Upper lobe of right lung (tissue), 1 donor: ENCODE measurements around the gene CACNG4. TPM values are rescaled to one million over a fixed set of nuclear protein-coding genes. Genes with fewer than 3 reads are reported as not detected.

Source experiments
- ATAC-seq: fragments of 200-7000 bp; cut with Tn5 transposase; one replicate; pipeline ENCODE4 v1.9.1; 2020; ENCODE audit warnings: mild to moderate bottlenecking, moderate library complexity
- DNase-seq: peaks from one replicate; pipeline ENCODE4 v3.0.0-alpha.2; 2020
- H3K27ac ChIP-seq: fragments of 200-600 bp; one replicate; pipeline ENCODE4 v1.8.0; 2022
- H3K27me3 ChIP-seq: fragments of 200-600 bp; one replicate; pipeline ENCODE4 v1.8.0; 2022; ENCODE audit warnings: mild to moderate bottlenecking
- H3K36me3 ChIP-seq: fragments of 200-600 bp; one replicate; pipeline ENCODE4 v1.8.0; 2022
- H3K4me1 ChIP-seq: fragments of 200-600 bp; one replicate; pipeline ENCODE4 v1.8.0; 2022
- H3K4me3 ChIP-seq: fragments of 200-600 bp; one replicate; pipeline ENCODE4 v1.8.0; 2022; ENCODE audit warnings: mild to moderate bottlenecking
- H3K9me3 ChIP-seq: fragments of 200-600 bp; one replicate; pipeline ENCODE4 v1.8.0; 2022
- intact Hi-C: fragments of 100-400 bp; cut with DNase I; formaldehyde crosslinking; loops from one replicate; pipeline ENCODE4 v1.11.0; 2022
- total RNA-seq: library from RNA; stranded (reverse); fragmentation: NEBNext Ultra II Directional; extraction: Animal tissue kit (Norgen Biotek cat#: 25700); gene quantifications from one replicate; pipeline ENCODE4 v1.2.1, GENCODE V29; 2021
- TF ChIP-seq, protein P1 (sequence below): fragments of 200-600 bp; IDR thresholded peaks from one replicate; pipeline ENCODE4 v1.8.0; 2022; ENCODE audit warnings: antibody characterized with exemption
- donor health status: DM: no; HTN: yes; CAD: no; lungs with severe emphysema.

Gene CACNG4
- total RNA-seq, 1 donor from 2014 or later: 9.3 TPM

DNA sequence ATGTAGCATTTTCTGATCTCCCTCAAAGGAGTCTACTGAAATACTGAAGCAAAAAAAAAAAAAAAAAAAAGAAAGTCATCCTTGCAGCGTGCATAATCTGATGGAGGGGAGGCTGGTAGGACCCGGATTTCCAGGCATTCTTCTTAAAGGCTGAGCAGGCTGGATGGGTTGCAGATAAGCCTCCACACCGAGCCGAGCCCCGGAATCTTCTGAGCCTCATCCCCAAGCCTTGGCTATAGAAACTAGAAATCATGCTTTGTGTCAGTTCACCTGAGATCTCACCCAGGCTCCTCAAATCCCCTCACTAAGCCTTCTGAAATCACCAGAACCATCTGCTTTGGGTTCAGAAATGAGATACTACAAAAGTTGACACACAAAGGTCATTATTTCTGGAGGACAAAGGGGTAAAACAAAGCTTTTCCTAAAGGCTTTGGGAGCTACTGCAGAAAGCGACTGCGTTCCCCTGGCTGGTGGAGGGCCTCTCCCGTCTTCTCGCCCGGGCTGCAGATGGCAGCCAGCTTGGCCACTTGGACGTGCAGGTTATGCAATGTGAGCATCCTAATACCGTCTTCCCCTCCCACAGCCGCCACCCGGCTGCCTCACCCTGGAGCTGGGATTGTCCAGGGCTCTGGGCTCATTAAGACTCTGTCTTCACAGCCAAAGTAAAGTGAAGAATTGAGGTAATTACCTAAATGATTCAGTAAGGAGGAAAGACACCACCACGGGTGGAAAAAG lies 4.7 kb upstream of the CACNG4 start:
- H3K27me3 ChIP-seq: peaks cover 14% of the 10 kb centered on the region
- TF ChIP-seq, protein P1, sequence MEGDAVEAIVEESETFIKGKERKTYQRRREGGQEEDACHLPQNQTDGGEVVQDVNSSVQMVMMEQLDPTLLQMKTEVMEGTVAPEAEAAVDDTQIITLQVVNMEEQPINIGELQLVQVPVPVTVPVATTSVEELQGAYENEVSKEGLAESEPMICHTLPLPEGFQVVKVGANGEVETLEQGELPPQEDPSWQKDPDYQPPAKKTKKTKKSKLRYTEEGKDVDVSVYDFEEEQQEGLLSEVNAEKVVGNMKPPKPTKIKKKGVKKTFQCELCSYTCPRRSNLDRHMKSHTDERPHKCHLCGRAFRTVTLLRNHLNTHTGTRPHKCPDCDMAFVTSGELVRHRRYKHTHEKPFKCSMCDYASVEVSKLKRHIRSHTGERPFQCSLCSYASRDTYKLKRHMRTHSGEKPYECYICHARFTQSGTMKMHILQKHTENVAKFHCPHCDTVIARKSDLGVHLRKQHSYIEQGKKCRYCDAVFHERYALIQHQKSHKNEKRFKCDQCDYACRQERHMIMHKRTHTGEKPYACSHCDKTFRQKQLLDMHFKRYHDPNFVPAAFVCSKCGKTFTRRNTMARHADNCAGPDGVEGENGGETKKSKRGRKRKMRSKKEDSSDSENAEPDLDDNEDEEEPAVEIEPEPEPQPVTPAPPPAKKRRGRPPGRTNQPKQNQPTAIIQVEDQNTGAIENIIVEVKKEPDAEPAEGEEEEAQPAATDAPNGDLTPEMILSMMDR: no peak
- H3K36me3 ChIP-seq: no peaks in the 10 kb centered on the region
- ATAC-seq (no peak), DNase-seq (no peak)
- no peaks in the 10 kb centered on the region for H3K9me3 ChIP-seq
- no peak overlapping the region for H3K27ac ChIP-seq
- H3K4me3 ChIP-seq: no peak overlapping the region
- H3K4me1 ChIP-seq: no peaks in the 10 kb centered on the region
- intact Hi-C loops: no loop called here

DNA sequence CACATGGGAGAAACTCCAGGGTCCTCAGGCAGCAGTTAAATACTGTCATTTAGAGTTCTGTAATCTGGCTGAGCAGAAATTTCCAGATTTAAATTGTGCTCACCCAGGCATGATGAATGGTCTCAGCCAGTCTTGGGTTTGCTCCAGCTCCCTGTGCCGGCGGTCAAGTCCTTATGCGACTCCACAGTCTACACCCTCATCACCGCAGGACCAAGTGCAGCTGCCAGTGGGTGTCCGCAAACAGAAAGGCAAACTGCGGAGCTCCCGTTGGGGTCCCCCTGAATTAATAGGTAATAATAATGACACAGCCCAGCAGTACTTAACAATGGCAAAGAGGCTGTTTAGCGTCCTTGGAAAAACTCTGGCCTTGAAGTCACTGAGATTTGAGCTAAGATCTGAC lies 3.9 kb upstream of the CACNG4 start:
- Histone ChIP-seq H3K27ac (no peak overlapping the region), H3K4me1 (peaks cover under 1% of the 10 kb centered on the region), H3K27me3 (peaks cover 19% of the 10 kb centered on the region), H3K9me3 (no peaks in the 10 kb centered on the region), H3K4me3 (no peak overlapping the region), H3K36me3 (no peaks in the 10 kb centered on the region)
- ATAC-seq (no peak), DNase-seq (no peak)
- intact Hi-C loops: no loop called here
- TF ChIP-seq, protein P1: no peak

DNA sequence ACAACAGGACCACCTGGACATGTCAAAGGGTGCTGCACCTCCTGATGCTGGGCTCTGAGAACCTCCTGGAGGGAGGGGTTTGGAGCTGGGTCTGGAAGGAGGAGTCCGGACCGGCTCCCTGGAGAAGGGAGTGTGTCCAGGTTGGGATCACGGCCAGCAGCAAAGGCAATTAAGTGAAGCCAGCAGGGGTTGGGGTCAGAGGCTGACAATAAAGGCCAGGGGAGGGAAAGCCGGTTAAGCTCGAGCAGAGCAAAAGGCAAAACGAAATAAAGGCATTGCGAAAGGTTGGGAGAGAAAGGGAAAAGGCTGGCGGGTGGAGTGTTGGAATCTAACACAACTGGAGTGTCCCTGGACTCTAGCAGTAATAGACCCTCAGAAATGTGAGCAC lies 992 bp upstream of the CACNG4 start:
- no peak overlapping the region for H3K27ac ChIP-seq
- no peak for DNase-seq
- no peaks in the 10 kb centered on the region for H3K9me3 ChIP-seq
- TF ChIP-seq, protein P1: no peak
- H3K4me1 ChIP-seq: peaks cover 6% of the 10 kb centered on the region
- intact Hi-C loops: no loop called here
- H3K4me3 ChIP-seq: no peak overlapping the region
- no peak for ATAC-seq
- H3K36me3 ChIP-seq: no peaks in the 10 kb centered on the region
- peaks cover 35% of the 10 kb centered on the region for H3K27me3 ChIP-seq

DNA sequence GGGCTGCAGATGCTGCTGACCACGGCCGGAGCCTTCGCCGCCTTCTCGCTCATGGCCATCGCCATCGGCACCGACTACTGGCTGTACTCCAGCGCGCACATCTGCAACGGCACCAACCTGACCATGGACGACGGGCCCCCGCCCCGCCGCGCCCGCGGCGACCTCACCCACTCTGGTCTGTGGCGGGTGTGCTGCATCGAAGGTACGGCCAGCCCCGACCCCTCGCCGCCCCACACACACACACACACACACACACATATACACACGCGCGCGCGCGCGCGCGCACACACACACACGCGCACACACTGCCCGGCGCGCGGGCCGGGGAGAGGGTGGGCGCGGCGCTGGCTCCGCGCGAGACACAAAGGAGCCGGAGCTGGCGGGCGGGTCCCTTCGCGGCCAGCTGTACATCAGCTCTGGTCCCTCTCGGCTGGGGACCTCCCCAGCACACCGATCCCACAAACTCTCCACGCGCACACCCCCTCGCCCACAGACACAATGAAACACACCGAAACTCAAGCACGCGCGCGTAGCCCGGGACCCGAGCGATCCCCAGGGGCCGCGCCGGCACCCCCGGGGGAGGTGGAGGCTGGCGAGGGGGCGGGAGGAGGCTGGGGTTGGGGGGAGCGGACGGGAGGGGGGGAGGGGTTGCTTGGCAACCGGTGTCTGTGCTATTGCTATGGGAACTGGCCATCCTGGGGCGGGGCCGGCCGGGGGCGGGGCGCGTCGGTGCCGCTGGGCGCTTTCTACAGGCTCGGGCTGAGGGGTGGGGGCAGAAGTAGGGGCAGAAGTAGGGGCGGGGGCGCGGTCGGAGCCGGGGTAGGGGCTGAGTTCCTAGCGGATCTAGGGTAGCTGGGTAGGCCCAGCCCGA lies 658 bp downstream of the CACNG4 start:
- Histone ChIP-seq H3K9me3 (no peaks in the 10 kb centered on the region), H3K36me3 (no peaks in the 10 kb centered on the region), H3K27me3 (peaks cover 49% of the 10 kb centered on the region), H3K4me1 (peaks cover 6% of the 10 kb centered on the region), H3K4me3 (peak overlapping the region; percentile 42), H3K27ac (no peak overlapping the region)
- TF ChIP-seq, protein P1: no peak
- intact Hi-C loops: no loop called here
- ATAC-seq: peak; percentile 45
- no peak for DNase-seq

DNA sequence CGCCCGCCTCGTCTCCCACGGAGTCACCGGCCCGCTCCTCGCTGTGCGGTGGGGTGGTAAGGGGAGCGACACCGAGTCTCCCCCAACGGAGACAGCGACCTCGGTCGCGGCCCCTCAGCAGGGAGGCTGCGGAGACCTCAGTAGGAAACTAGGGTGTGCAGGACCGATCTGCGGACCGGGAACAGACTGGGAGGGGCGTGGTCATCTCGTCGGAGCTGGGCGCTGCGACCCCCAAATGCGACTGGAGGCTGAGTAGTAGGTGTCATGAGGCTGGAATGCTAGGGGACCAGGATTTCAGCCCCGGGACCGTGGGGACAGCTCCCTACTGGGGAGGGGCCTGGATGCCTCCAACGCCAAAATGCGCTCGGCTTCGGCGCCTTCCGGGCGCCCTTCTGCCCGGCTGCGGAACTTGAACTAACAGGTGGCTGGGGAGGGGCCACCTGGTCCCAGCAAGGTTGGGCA lies 1.3 kb downstream of the CACNG4 start:
- H3K27ac ChIP-seq: no peak overlapping the region

More for the DNA sequence above, 1.3 kb downstream of the CACNG4 start:
- no peaks in the 10 kb centered on the region for H3K9me3 ChIP-seq
- DNase-seq: no peak
- TF ChIP-seq, protein P1: no peak
- H3K27me3 ChIP-seq: peaks cover 48% of the 10 kb centered on the region
- ATAC-seq: peak; percentile 43
- H3K36me3 ChIP-seq: no peaks in the 10 kb centered on the region
- H3K4me1 ChIP-seq: peaks cover 6% of the 10 kb centered on the region
- peak overlapping the region; percentile 42 for H3K4me3 ChIP-seq
- intact Hi-C loops: no loop called here
